Activated T-cell treated with anti-CD3 and anti-CD28 coated beads for 4 hours (primary cell): ENCODE data around the gene UBE2L6.

ENCODE experiments used
- DNase-seq: peaks from one replicate; pipeline ENCODE4 v3.0.0-alpha.2; 2020

UBE2L6 gene

DNA sequence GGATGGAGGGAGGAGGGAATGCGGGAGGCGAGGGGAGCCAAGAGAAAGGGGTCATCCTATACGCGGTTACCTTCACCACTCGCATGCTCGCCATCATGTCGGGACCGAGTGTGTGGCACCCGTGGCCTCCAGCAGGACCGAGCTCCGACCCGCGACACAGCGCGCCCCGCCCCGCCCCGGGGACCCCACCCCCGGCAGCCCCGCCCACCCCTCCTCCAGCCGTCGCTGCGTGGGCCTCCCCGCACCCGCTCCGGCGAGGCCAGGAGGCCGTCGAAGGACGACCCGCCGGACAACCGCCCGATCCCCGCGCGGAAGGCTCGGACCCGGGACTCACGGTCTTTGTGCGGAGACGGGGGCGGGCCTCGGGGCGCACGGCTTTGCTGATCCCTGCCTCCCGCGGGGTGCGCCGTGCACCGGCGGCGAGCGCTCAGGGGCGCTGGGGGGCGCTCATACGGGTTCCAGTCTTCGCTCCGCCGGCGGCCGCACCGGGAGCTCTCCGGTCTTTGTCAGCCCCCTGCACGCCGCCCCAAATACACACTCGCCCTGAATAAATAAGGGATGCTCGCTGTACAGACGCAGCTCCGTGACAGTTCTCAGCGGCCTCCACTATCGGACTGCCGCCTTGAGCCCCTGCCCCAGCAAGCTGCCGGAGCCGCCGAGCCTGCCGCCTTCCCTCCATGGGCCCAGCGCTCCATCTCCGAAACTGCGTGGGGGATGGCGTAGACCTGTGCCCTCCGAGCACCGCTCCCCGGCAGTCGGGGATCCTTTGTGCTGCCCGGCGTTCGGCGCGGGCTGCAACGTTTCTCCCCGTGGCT is at the start of gene UBE2L6:
TSS of gene UBE2L6 (minus strand) at position 158 of the 815 bp plus-strand sequence. CDS start at position 97, 61 bp downstream.
- DNase-seq = peak; percentile 53

DNA sequence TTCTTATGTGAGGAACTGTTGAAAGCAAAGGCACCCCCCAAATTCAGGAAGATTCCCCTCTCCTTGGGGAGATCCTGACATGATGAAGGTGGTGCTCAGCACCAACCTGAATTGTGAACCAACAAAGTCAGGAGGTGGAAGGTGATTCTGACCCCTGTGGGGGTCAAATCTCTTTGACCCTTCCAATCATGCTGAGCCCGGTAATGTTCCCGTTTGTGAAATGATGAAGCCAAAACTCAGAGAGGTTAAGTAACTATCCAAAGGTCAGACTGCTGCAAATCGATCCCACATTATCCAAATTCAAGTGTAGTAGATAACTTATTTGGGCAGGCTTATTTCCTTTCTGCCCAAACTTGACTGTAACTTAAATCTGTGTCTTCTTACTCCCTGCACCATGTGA is 49.1 kb upstream of the UBE2L6 start:
- no peak for DNase-seq

DNA sequence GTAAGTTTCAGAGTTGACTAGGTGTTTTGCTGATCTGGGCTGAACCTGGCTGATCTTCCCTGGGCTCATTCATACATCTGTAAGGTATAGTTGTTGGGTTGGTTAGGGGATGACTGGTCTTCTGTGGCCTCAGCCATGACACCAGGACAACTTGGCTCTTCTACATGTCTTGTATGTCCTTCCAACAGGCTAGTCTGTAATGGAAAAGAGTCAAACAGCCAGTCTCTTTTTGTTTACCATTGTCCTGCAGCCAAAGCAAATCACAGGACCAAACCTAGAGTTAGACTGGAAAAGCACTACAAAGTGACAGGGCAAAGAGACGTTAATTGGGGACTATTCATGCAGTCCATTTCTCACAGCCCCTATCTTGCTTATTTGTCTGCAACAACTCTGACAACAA is 47.8 kb upstream of the UBE2L6 start:
- DNase-seq = no peak

GRCh38 chr11:57614234-57614772 is 46.8 kb upstream of the UBE2L6 start:
- no peak for DNase-seq

- no peak for DNase-seq
Measured at GRCh38 chr11:57610170-57610569, 42.7 kb upstream of the UBE2L6 start.

DNA sequence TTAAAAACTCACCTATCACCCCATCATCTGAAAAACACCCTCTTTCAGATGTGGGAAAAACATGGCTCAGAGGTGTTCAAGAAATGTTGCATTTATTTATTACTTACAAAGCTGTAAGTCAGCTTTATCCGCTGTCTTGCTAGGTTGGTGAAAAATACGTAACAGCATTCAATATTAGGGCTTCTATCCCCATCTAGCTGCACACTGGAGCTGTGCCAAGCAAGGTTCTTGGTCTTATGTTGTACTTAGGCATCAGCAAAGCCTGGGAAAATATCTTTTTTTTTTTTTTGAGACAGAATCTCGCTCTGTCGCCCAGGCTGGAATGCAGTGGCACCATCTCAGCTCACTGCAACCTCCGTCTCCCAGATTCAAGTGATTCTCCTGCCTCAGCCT is 37.6 kb upstream of the UBE2L6 start:
- DNase-seq = no peak

DNA sequence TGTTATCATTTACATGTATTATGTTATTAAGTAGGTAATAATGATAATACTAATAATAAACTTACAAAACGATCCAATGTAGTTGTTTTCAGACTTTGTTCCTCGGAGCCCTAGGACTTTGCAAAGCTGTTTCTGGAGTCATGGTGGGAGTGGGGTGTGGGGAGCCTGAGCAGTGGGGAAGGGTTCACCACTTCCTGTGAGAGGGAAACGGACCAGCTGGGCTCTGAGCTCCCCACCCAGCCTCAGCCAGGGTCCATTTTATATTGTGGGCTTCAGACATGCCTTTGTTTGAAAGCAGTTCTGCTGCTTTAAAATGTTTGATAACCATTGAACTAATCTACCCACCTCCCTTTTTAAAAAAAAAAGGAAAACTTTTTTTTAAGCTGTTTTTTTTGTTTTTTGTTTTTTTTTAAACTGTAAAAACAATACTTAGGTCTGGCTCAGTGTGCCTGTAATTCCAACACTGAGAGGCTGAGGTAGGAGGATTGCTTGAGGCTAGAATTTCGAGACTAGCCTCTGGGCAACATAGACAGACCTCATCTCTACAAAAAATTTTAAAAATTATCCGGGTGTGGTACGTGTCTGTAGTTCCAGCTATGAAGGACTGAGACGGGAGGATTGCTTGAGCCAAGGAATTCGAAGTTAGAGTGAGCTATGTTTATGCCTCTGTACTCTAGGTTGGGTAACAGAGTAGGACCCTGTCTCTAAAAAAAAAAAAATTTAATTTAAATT is 37.0 kb upstream of the UBE2L6 start:
- DNase-seq = no peak

- no peak for DNase-seq
Measured at GRCh38 chr11:57601297-57601696, 33.8 kb upstream of the UBE2L6 start.

- DNase-seq = no peak
Measured at GRCh38 chr11:57599381-57599780, 31.9 kb upstream of the UBE2L6 start.

- no peak for DNase-seq
Measured at GRCh38 chr11:57598831-57599155, 31.3 kb upstream of the UBE2L6 start.

GRCh38 chr11:57597916-57598830 is 30.7 kb upstream of the UBE2L6 start:
- DNase-seq = no peak

DNA sequence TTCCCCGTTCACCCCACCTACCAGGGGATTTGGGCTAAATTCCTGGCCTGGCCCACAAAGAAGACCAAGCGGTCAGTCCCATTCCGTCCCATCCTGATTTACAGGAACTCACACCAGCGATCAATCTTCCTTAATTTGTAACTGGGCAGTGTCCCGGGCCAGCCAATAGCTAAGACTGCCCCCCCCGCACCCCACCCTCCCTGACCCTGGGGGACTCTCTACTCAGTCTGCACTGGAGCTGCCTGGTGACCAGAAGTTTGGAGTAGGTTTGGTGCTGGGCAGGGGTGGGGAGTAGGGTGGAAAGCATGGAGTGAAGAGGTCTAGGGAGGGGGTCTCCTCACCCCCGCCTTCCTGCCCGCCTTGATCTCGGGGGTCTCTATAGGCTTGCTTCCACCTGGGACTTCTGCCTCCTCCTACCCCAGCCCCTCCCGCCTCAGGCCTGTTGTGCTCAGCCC is 30.0 kb upstream of the UBE2L6 start, which contains the start of gene SERPING1:
TSS of gene SERPING1 (plus strand) at position 225 of the 455 bp plus-strand sequence. CDS start 586 bp downstream, outside the sequence.
- no peak for DNase-seq

DNA sequence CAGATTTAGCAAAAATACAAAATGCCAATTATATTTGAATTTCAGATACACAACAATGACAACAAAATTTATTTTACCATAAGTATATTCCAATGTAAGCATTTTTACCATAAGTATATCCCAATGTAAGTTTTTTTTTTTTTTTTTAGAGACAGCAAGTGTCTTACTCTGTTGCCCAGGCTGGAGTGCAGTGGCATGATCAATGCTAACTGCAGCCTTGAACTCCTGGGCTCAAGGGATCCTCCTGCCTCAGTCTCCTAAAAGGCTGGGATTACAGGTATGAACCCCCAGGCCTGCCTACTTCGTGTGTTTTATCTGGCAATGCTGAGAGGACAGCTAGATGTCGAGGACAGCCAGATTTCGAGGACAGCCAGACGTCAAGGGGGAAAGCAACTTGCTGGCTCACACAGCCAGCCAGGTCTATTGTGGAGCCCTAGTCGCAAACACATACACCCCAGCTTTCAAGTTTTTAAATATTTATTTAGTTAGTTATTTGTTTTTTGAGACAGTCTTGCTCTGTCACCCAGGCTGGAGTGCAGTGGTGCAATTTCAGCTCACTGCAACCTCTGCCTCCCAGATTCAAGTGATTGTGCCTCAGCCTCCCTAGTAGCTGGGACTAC is 28.9 kb upstream of the UBE2L6 start:
- DNase-seq = no peak

DNA sequence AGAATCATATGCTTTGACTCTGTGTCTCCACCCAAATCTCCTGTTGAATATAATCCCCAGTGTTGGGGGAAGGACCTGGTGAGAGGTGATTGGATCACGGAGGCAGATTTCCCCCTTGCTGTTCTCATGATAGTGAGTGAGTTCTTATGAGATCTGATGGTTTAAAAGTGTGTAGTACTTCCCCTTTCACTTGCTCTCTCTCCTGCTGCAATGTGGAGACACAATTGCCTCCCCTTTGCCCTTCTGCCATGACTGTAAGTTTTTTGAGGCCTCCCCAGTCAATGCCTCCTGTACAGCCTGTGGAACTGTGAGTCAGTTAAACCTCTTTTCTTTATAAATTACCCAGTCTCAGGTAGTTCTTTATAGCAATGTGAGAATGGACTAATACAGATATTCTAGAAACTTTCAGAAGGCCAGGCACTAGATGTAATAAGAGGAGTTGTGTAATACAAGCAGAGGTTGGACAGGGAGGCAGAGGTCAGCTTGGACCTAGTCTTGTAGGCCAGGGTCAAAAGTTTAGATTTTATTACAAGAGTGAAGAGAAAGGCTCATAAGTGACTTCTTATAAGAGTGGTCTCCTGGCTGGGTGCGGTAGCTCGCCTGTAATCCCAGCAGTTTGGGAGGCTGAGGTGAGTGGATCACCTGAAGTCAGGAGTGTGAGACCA is 20.7 kb upstream of the UBE2L6 start:
- DNase-seq = no peak

DNA sequence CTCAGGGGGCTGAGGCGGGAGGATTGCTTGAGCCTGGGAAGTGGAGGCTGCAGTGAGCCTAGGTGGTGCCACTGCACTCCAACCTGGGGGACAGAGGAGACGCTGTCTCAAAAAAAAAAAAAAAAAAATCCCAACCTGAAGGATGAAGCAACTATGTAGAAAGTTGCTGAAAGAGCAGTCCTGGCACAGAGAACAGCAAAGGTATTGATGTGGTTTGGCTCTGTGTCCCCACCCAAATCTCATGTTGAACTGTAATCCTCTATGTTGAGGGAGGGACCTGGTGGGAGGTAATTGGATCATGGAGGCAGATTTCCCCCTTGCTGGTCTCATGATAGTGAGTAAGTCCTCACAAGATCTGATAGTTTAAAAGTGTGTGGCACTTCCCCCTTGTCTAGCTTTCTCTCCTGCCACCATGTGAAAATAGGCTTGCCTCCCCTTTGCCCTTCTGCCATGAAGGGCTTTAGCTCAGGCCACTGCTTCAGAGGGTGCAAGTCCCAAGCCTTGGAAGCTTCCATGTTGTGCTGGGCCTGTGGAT is 19.3 kb upstream of the UBE2L6 start:
- no peak for DNase-seq

DNA sequence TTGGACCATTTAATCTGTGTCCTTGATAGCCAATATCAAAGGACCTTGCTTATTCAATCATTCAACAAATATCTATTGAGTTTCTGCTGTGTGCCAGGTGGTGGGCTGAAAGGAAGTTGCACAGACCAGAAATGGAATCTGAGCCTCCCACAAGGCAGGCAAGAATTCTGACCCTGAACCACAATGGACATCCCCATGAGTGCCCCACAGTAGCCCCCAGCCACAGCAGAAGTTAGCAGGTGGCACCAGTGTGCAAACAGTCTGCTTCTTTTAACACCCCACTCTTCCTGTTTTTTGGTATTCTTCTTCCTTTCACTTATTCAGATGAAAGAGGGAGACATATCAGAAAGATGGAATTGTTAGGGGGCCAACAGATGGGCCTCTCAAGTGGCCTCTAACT is 17.8 kb upstream of the UBE2L6 start:
- no peak for DNase-seq

DNA sequence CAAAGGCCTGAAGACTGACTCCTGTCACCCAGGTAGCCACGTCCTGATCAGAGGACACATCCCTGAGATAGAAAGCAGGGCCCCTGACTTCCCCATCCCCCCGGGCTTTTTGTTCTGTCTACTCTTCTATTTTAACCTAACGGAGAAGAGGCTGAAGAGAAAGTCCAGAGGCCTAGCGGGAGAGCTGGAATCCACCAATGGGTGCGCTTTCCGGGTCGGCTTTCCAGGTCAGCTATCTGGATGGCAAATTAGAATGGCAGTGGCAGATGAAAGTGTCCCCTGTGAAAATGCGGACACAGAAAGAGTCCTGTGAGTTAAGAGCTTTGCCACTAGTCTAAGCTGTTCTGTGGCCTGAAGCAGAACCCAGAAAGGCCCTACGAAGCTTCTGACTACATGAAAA is 16.9 kb upstream of the UBE2L6 start:
- DNase-seq = no peak

DNA sequence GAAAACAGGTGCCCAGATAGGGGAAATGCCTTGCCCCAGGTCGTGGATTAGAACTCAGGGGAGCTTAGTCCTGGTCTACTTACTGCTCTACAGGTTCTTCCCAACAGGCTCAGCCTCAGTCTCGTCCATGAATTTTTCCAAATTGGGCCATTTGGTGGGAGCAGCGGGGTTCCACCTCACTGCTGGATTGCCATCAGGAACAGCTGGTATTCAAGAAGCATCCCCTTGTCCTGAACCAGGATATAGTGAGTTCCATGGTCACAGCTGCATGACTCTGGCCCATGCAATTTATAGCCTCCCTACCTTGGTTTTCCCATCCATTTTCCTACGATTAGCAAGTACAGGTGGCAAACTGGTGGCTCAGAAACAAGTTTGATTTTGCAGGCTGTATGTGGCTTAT is 6.6 kb upstream of the UBE2L6 start:
- no peak for DNase-seq

- DNase-seq = no peak
Measured at GRCh38 chr11:57571606-57572005, 4.1 kb upstream of the UBE2L6 start.

DNA sequence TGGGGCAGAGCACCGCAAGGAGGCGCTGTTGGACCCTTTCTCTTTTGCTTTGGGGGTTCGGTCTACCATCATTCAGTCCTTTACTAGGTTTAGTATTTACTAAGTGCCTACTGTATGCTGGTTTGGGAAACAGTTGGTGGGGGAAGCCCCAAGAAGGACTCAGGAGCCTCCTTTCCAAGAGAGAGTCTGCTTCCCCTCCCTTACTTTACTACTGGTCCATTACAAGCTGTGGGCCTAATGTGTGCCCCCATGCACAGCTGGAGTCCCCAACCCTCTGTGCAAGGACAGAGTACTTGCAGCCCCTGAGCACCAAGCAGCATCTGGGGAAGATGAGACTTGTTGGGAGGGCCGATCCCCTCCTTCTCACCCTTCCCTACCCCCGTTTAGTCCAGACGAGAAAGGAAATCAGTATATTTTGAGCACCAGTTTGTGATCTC is 876 bp upstream of the UBE2L6 start:
- DNase-seq = peak; percentile 86

GRCh38 chr11:57566905-57567514 is 462 bp downstream of the UBE2L6 start:
- DNase-seq = peak; percentile 28
